ENCODE results near the gene NOTCH3. TPM values are rescaled to one million over a fixed set of nuclear protein-coding genes. Genes with fewer than 3 reads are reported as not detected.
A peak's percentile ranks its signal among the peaks of the same experiment; 100 is the strongest.

The NOTCH3 gene
- total RNA-seq, 5 donors from 2014 or later (not counting 1 experiment from before 2014, with no cell fraction given) = 0.16 to 0.85 (median 0.48) TPM; not detected in 1

- Histone ChIP-seq H3K27me3 (replicated peaks in 1 of 2; ENCODE audit: control insufficient read depth in 2 of 2, extremely low read depth in 1 of 2, insufficient read depth in 2 of 2, low read length in 1 of 2) (peaks cover 0 to 16% of the 10 kb centered on the region in 2 experiments), H3K27ac (ENCODE audit: low read length) (no peak overlapping the region), H3K36me3 (ENCODE audit: control insufficient read depth in 2 of 2, extremely low read depth in 1 of 2, insufficient read depth in 1 of 2, low read length in 1 of 2) (no peaks in the 10 kb centered on the region), H3K4me1 (ENCODE audit: control insufficient read depth in 1 of 2, extremely low read depth in 1 of 2, insufficient read depth in 2 of 2, low read length in 2 of 2) (no peaks in the 10 kb centered on the region), H3K4me3 (ENCODE audit: control insufficient read depth in 1 of 2, extremely low read depth in 1 of 2, low read length in 1 of 2) (no peak overlapping the region), H3K9me3 (no peaks in the 10 kb centered on the region)
- POLR2A ChIA-PET = no interaction called here
- CTCF ChIA-PET = no interaction called here
- Mint-ChIP-seq H3K4me3 (no peak overlapping the region), H3K4me1 (no peaks in the 10 kb centered on the region), H3K27me3 (no peaks in the 10 kb centered on the region), H3K27ac (no peak overlapping the region), H3K36me3 (no peaks in the 10 kb centered on the region), H3K9me3 (peaks cover 0 to 12% (median 9%) of the 10 kb centered on the region in 3 donors)
- DNase-seq (no peak), ATAC-seq (replicated peaks in 1 of 4) (no peak)
- WGBS (ENCODE audit: insufficient coverage) = 85% methylated on average over 1 of the region's 2 CpGs
These were observed 64.4 kb downstream of the NOTCH3 start for GRCh38 chr19:15136234-15136954.

- Histone ChIP-seq H3K27ac (ENCODE audit: low read length) (no peak overlapping the region), H3K4me3 (ENCODE audit: control insufficient read depth in 1 of 2, extremely low read depth in 1 of 2, low read length in 1 of 2) (no peak overlapping the region), H3K36me3 (ENCODE audit: control insufficient read depth in 2 of 2, extremely low read depth in 1 of 2, insufficient read depth in 1 of 2, low read length in 1 of 2) (no peaks in the 10 kb centered on the region), H3K9me3 (no peaks in the 10 kb centered on the region), H3K27me3 (replicated peaks in 1 of 2; ENCODE audit: control insufficient read depth in 2 of 2, extremely low read depth in 1 of 2, insufficient read depth in 2 of 2, low read length in 1 of 2) (no peaks in the 10 kb centered on the region), H3K4me1 (ENCODE audit: control insufficient read depth in 1 of 2, extremely low read depth in 1 of 2, insufficient read depth in 2 of 2, low read length in 2 of 2) (peaks cover 17 to 23% of the 10 kb centered on the region in 2 experiments)
- peak in 1 of 4 experiments; percentile 16 for ATAC-seq (replicated peaks in 1 of 4)
- Mint-ChIP-seq H3K27me3 (peaks cover 0 to 3% of the 10 kb centered on the region in 2 donors), H3K4me1 (peaks cover 26 to 35% (median 29%) of the 10 kb centered on the region in 3 donors), H3K9me3 (no peaks in the 10 kb centered on the region), H3K36me3 (no peaks in the 10 kb centered on the region), H3K4me3 (peak overlapping the region; percentile 31 to 61 (median 31)), H3K27ac (peak overlapping the region; percentile 55 to 88)
- ChIA-PET CTCF (interaction anchor here in 1 of 2 donors (0.8 kb wide), 1 partner anchor 38 kb away, joined by 3 read pairs; no protein-coding TSS in a partner anchor), POLR2A (no interaction called here)
- peak in 11 of 35 experiments; percentile 16 to 63 (median 27) for DNase-seq
- 35% methylated on average over 6 of the region's 16 CpGs for WGBS (ENCODE audit: insufficient coverage)
These were observed 70.8 kb downstream of the NOTCH3 start for GRCh38 chr19:15129856-15130585.

DNA sequence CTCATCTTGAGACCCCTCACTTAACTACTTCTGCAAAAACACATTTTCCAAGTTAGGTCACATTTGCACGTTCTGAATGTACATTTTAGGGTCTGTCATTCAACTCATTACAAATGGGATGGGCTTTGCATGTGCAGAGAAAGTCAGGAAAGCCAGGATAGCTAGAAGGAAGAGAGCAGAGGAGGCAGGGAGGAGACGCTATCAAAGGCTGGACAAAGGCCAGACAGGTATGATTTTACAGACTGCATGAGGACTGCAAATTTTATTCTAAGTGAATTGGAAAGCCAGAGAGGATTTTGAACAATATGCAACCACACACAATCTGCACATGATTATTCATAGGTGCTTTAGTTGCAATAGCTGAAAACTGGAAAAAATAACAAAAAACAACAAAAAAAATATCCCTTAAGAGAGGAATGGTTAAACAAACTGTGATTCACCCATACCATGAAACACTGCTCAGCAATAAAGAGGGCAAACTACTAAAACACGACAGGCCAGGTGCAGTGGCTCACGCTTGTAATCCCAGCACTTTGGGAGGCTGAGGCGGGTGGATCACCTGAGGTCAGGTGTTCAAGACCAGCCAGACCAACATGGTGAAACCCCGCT is 72.5 kb downstream of the NOTCH3 start:
- no peaks in the 10 kb centered on the region for H3K27me3 ChIP-seq (replicated peaks in 1 of 2; ENCODE audit: control insufficient read depth in 2 of 2, extremely low read depth in 1 of 2, insufficient read depth in 2 of 2, low read length in 1 of 2)
- ATAC-seq (replicated peaks in 1 of 4) (no peak), DNase-seq (no peak)
- H3K4me1 ChIP-seq (ENCODE audit: control insufficient read depth in 1 of 2, extremely low read depth in 1 of 2, insufficient read depth in 2 of 2, low read length in 2 of 2) = peaks cover 20 to 37% of the 10 kb centered on the region in 2 experiments
- H3K27me3 Mint-ChIP-seq = peaks cover 0 to 3% of the 10 kb centered on the region in 2 donors
- peak overlapping the region in 1 of 3 donors; percentile 61 for H3K4me3 Mint-ChIP-seq
- ChIA-PET POLR2A (no interaction called here), CTCF (no interaction called here)
- 80% methylated on average over 1 of the region's 6 CpGs for WGBS (ENCODE audit: insufficient coverage)
- H3K27ac Mint-ChIP-seq = no peak overlapping the region
- peaks cover 38 to 46% (median 39%) of the 10 kb centered on the region in 3 donors for H3K4me1 Mint-ChIP-seq
- no peak overlapping the region for H3K27ac ChIP-seq (ENCODE audit: low read length)
- H3K9me3 ChIP-seq = no peaks in the 10 kb centered on the region
- H3K4me3 ChIP-seq (ENCODE audit: control insufficient read depth in 1 of 2, extremely low read depth in 1 of 2, low read length in 1 of 2) = no peak overlapping the region
- H3K36me3 Mint-ChIP-seq = no peaks in the 10 kb centered on the region
- H3K9me3 Mint-ChIP-seq = no peaks in the 10 kb centered on the region
- H3K36me3 ChIP-seq (ENCODE audit: control insufficient read depth in 2 of 2, extremely low read depth in 1 of 2, insufficient read depth in 1 of 2, low read length in 1 of 2) = no peaks in the 10 kb centered on the region

GRCh38 chr19:15126131-15126910 is 74.5 kb downstream of the NOTCH3 start:
- CTCF ChIA-PET = interaction anchor here (0.5 to 0.6 kb wide), 4 partner anchors 35 to 1848 kb away, joined by 3 to 6 read pairs (median 3); no protein-coding TSS in a partner anchor
- Mint-ChIP-seq H3K36me3 (peaks cover 10% of the 10 kb centered on the region), H3K4me1 (peaks cover 39 to 46% (median 40%) of the 10 kb centered on the region in 3 donors), H3K27ac (peak overlapping the region in 1 of 2 donors; percentile 28), H3K4me3 (peak overlapping the region in 1 of 3 donors; percentile 90), H3K9me3 (no peaks in the 10 kb centered on the region), H3K27me3 (peaks cover 0 to 3% of the 10 kb centered on the region in 2 donors)
- Histone ChIP-seq H3K4me1 (ENCODE audit: control insufficient read depth in 1 of 2, extremely low read depth in 1 of 2, insufficient read depth in 2 of 2, low read length in 2 of 2) (peaks cover 20 to 37% of the 10 kb centered on the region in 2 experiments), H3K36me3 (ENCODE audit: control insufficient read depth in 2 of 2, extremely low read depth in 1 of 2, insufficient read depth in 1 of 2, low read length in 1 of 2) (peaks cover 0 to 3% of the 10 kb centered on the region in 2 donors), H3K27me3 (replicated peaks in 1 of 2; ENCODE audit: control insufficient read depth in 2 of 2, extremely low read depth in 1 of 2, insufficient read depth in 2 of 2, low read length in 1 of 2) (no peaks in the 10 kb centered on the region), H3K27ac (ENCODE audit: low read length) (peak overlapping the region; percentile 86), H3K4me3 (ENCODE audit: control insufficient read depth in 1 of 2, extremely low read depth in 1 of 2, low read length in 1 of 2) (peak overlapping the region in 1 of 2 donors; percentile 86), H3K9me3 (no peaks in the 10 kb centered on the region)
- POLR2A ChIA-PET = interaction anchor here (0.6 to 0.7 kb wide), 3 partner anchors 289 to 1533 kb away, joined by 3 read pairs; no protein-coding TSS in a partner anchor
- WGBS (ENCODE audit: insufficient coverage) = 80% methylated on average over 1 of the region's 2 CpGs
- ATAC-seq (replicated peaks in 1 of 4) (no peak), DNase-seq (no peak)

- no peaks in the 10 kb centered on the region for H3K27me3 ChIP-seq (replicated peaks in 1 of 2; ENCODE audit: control insufficient read depth in 2 of 2, extremely low read depth in 1 of 2, insufficient read depth in 2 of 2, low read length in 1 of 2)
- H3K4me3 ChIP-seq (ENCODE audit: control insufficient read depth in 1 of 2, extremely low read depth in 1 of 2, low read length in 1 of 2) = peak overlapping the region; percentile 58 to 86
- under 1% methylated on average over 50 of the region's 61 CpGs for WGBS (ENCODE audit: insufficient coverage)
- peak; percentile 90 to 98 (median 96) for DNase-seq
- Mint-ChIP-seq H3K4me3 (peak overlapping the region; percentile 90 to 97 (median 95)), H3K36me3 (peaks cover 19% of the 10 kb centered on the region), H3K9me3 (no peaks in the 10 kb centered on the region), H3K27me3 (peaks cover 0 to 3% of the 10 kb centered on the region in 2 donors), H3K4me1 (peaks cover 38 to 45% (median 39%) of the 10 kb centered on the region in 3 donors), H3K27ac (peak overlapping the region; percentile 91 to 97)
- CTCF ChIA-PET = interaction anchor here (0.5 to 1.0 kb wide), 4 partner anchors 34 to 1847 kb away, joined by 3 to 4 read pairs (median 3); no protein-coding TSS in a partner anchor
- H3K27ac ChIP-seq (ENCODE audit: low read length) = peak overlapping the region; percentile 86
- POLR2A ChIA-PET = no interaction called here
- peaks cover 6 to 7% of the 10 kb centered on the region in 2 donors for H3K36me3 ChIP-seq (ENCODE audit: control insufficient read depth in 2 of 2, extremely low read depth in 1 of 2, insufficient read depth in 1 of 2, low read length in 1 of 2)
- H3K4me1 ChIP-seq (ENCODE audit: control insufficient read depth in 1 of 2, extremely low read depth in 1 of 2, insufficient read depth in 2 of 2, low read length in 2 of 2) = peaks cover 20 to 33% of the 10 kb centered on the region in 2 experiments
- peak; percentile 88 to 95 (median 92) for ATAC-seq (replicated peaks in 1 of 4)
- no peaks in the 10 kb centered on the region for H3K9me3 ChIP-seq
These were observed 75.3 kb downstream of the NOTCH3 start for GRCh38 chr19:15125232-15126067.
